Sciatic nerve (tissue), 2 donors: ENCODE measurements around the gene PRDM8. TPM values are rescaled to one million over a fixed set of nuclear protein-coding genes. Genes with fewer than 3 reads are reported as not detected.
"Not testable (repeated sequence)": the region's sequence is repeated elsewhere in the genome, so short reads cannot be mapped to it uniquely, and the experiment has no call there.

Source experiments
- ATAC-seq: fragments of 200-7000 bp; cut with Tn5 transposase; one replicate; pipeline ENCODE4 v1.9.1; 2020; ENCODE audit warnings: mild to moderate bottlenecking, moderate library complexity
- DNase-seq: peaks from one replicate; pipeline ENCODE4 v3.0.0-alpha.2; 2020; ENCODE audit warnings: low spot score
- intact Hi-C: fragments of 100-400 bp; cut with DNase I; formaldehyde crosslinking; loops from one replicate; pipeline ENCODE4 v1.14.2; 2022
- total RNA-seq: library from RNA; stranded (reverse); fragmentation: NEBNext Ultra II Directional; extraction: Animal tissue kit (Norgen Biotek cat#: 25700); gene quantifications from one replicate; pipeline ENCODE4 v1.2.1, GENCODE V29; 2021
- donor health status: DM: no; HTN: no; CAD: no.
- donor health status: DM: no; HTN: no; CAD: no.

Gene PRDM8
- total RNA-seq, 1 donor from 2014 or later, result 8.0 TPM

GRCh38 chr4:80247484-80247883, 50.2 kb downstream of the PRDM8 start:
- intact Hi-C loops, DNase-seq, ATAC-seq: not testable (repeated sequence)

GRCh38 chr4:80249144-80249543, 51.8 kb downstream of the PRDM8 start:
- DNase-seq (no peak), ATAC-seq (no peak)
- intact Hi-C loops, result no loop called here

- intact Hi-C loops, result no loop called here
- no peak for DNase-seq
- no peak for ATAC-seq
These were observed 55.1 kb downstream of the PRDM8 start for GRCh38 chr4:80252427-80252826.

- DNase-seq (no peak), ATAC-seq (no peak)
- intact Hi-C loops, result no loop called here
These were observed 55.6 kb downstream of the PRDM8 start for GRCh38 chr4:80252953-80253352.

GRCh38 chr4:80253510-80253909, 56.2 kb downstream of the PRDM8 start:
- intact Hi-C loops, result no loop called here
- ATAC-seq (no peak), DNase-seq (no peak)

Other genes starting within 250 kb of the PRDM8 start
- 94.4 TPM for gene ANTXR2, start 124.3 kb upstream of the PRDM8 start, total RNA-seq
- gene FGF5, start 69.2 kb downstream of the PRDM8 start, total RNA-seq, result 0.31 TPM
- gene CFAP299, start 138.2 kb downstream of the PRDM8 start, total RNA-seq, result 0.22 TPM